WTC11 (cell line): ENCODE data around the gene HLA-DMA. TPM values are rescaled to one million over a fixed set of nuclear protein-coding genes. Genes with fewer than 3 reads are reported as not detected.

Experiments
- ATF1 ChIP-seq: sonication (generic); formaldehyde crosslinking; IDR thresholded peaks from 2 replicates; pipeline ENCODE4 v1.8.1; 2023; ENCODE audit warnings: mild to moderate bottlenecking, moderate library complexity, missing genetic modification reagents
- CDX4 ChIP-seq: fragments of 250-450 bp; sonication (Bioruptor Pico); IDR thresholded peaks from 2 replicates; pipeline ENCODE4 v1.9.0; 2021; ENCODE audit warnings: moderate library complexity, mild to moderate bottlenecking, inconsistent platforms, borderline replicate concordance
- CREB1 ChIP-seq: sonication (generic); formaldehyde crosslinking; IDR thresholded peaks from 2 replicates; pipeline ENCODE4 v1.8.0; 2023; ENCODE audit warnings: mild to moderate bottlenecking, missing genetic modification reagents
- E2F1 ChIP-seq: sonication (generic); formaldehyde crosslinking; IDR thresholded peaks from 2 replicates; pipeline ENCODE4 v1.8.0; 2022; ENCODE audit warnings: mild to moderate bottlenecking, missing genetic modification reagents
- ELF4 ChIP-seq: sonication (generic); formaldehyde crosslinking; IDR thresholded peaks from 2 replicates; pipeline ENCODE4 v1.8.1; 2022; ENCODE audit warnings: low read depth, mild to moderate bottlenecking, moderate library complexity, missing genetic modification reagents
- ESRRA ChIP-seq: sonication (generic); formaldehyde crosslinking; IDR thresholded peaks from 2 replicates; pipeline ENCODE4 v1.8.1; 2022; ENCODE audit warnings: mild to moderate bottlenecking, missing genetic modification reagents, borderline replicate concordance
- GRHL2 ChIP-seq: fragments of 250-450 bp; sonication (Bioruptor Pico); IDR thresholded peaks from 2 replicates; pipeline ENCODE4 v1.8.0; 2022; ENCODE audit warnings: mild to moderate bottlenecking, moderate library complexity; ENCODE audit not compliant: insufficient replicate concordance, severe bottlenecking
- GTF2I ChIP-seq: fragments of 250-450 bp; sonication (Bioruptor Pico); conservative IDR thresholded peaks from 2 replicates; pipeline ENCODE4 v1.4.0; 2021; ENCODE audit warnings: mild to moderate bottlenecking
- IRF2 ChIP-seq: sonication (generic); formaldehyde crosslinking; IDR thresholded peaks from 2 replicates; pipeline ENCODE4 v1.8.0; 2022; ENCODE audit warnings: low read depth, missing genetic modification reagents, borderline replicate concordance
- JAZF1 ChIP-seq: fragments of 250-450 bp; sonication (Bioruptor Pico); IDR thresholded peaks from 2 replicates; pipeline ENCODE4 v1.9.0; 2021; ENCODE audit warnings: moderate library complexity, mild to moderate bottlenecking, inconsistent platforms
- KAT7 ChIP-seq: sonication (generic); formaldehyde crosslinking; IDR thresholded peaks from 2 replicates; pipeline ENCODE4 v1.8.1; 2023; ENCODE audit warnings: missing genetic modification reagents, mild to moderate bottlenecking, borderline replicate concordance
- MAX ChIP-seq: sonication (generic); formaldehyde crosslinking; IDR thresholded peaks from 2 replicates; pipeline ENCODE4 v1.8.0; 2022; ENCODE audit warnings: mild to moderate bottlenecking, missing genetic modification reagents
- MLX ChIP-seq: sonication (generic); formaldehyde crosslinking; IDR thresholded peaks from 2 replicates; pipeline ENCODE4 v1.8.1; 2023; ENCODE audit warnings: mild to moderate bottlenecking, missing genetic modification reagents, moderate library complexity
- NR1H2 ChIP-seq: sonication (generic); formaldehyde crosslinking; IDR thresholded peaks from 2 replicates; pipeline ENCODE4 v1.9.0; 2021; ENCODE audit warnings: mild to moderate bottlenecking, moderate library complexity, missing genetic modification reagents
- NR3C1 ChIP-seq: sonication (generic); formaldehyde crosslinking; conservative IDR thresholded peaks from 2 replicates; pipeline ENCODE4 v1.8.1; 2023; ENCODE audit warnings: low read depth, mild to moderate bottlenecking, missing genetic modification reagents
- PRDM15 ChIP-seq: sonication (generic); formaldehyde crosslinking; IDR thresholded peaks from 2 replicates; pipeline ENCODE4 v1.8.0; 2022; ENCODE audit warnings: missing genetic modification reagents
- RORB ChIP-seq: fragments of 250-450 bp; sonication (Bioruptor Pico); IDR thresholded peaks from 2 replicates; pipeline ENCODE4 v1.9.0; 2021; ENCODE audit warnings: mild to moderate bottlenecking
- SMAD4 ChIP-seq: sonication (generic); formaldehyde crosslinking; IDR thresholded peaks from 2 replicates; pipeline ENCODE4 v1.8.0; 2022; ENCODE audit warnings: mild to moderate bottlenecking, missing genetic modification reagents
- SP1 ChIP-seq: sonication (generic); formaldehyde crosslinking; conservative IDR thresholded peaks from 2 replicates; pipeline ENCODE4 v1.8.1; 2022; ENCODE audit warnings: missing genetic modification reagents
- STAT6 ChIP-seq: sonication (generic); formaldehyde crosslinking; conservative IDR thresholded peaks from 2 replicates; pipeline ENCODE4 v1.8.1; 2023; ENCODE audit warnings: mild to moderate bottlenecking, low read depth, missing genetic modification reagents, moderate library complexity
- TEAD1 ChIP-seq: sonication (generic); formaldehyde crosslinking; IDR thresholded peaks from 2 replicates; pipeline ENCODE4 v1.8.0; 2022; ENCODE audit warnings: mild to moderate bottlenecking, missing genetic modification reagents
- TEAD4 ChIP-seq: sonication (generic); formaldehyde crosslinking; IDR thresholded peaks from 2 replicates; pipeline ENCODE4 v1.8.0; 2022; ENCODE audit warnings: mild to moderate bottlenecking, missing genetic modification reagents
- ZBTB21 ChIP-seq: sonication (generic); formaldehyde crosslinking; IDR thresholded peaks from 2 replicates; pipeline ENCODE4 v1.8.1; 2023; ENCODE audit warnings: mild to moderate bottlenecking, missing genetic modification reagents, borderline replicate concordance
- ZNF263 ChIP-seq: sonication (generic); formaldehyde crosslinking; IDR thresholded peaks from 2 replicates; pipeline ENCODE4 v1.8.1; 2022; ENCODE audit warnings: low read depth, mild to moderate bottlenecking, moderate library complexity, missing genetic modification reagents
- ZNF423 ChIP-seq: fragments of 250-450 bp; sonication (Bioruptor Pico); IDR thresholded peaks from 2 replicates; pipeline ENCODE4 v2.1.2; 2022; ENCODE audit warnings: mild to moderate bottlenecking, moderate library complexity
- ZNF512 ChIP-seq: sonication (generic); formaldehyde crosslinking; IDR thresholded peaks from 2 replicates; pipeline ENCODE4 v1.8.1; 2022; ENCODE audit warnings: missing genetic modification reagents, borderline replicate concordance
- ZSCAN18 ChIP-seq: fragments of 250-450 bp; sonication (Bioruptor Pico); IDR thresholded peaks from 2 replicates; pipeline ENCODE4 v2.1.2; 2022; ENCODE audit warnings: mild to moderate bottlenecking, moderate library complexity
- total RNA-seq: library from RNA; stranded (reverse); gene quantifications from 3 replicates; pipeline ENCODE4 v1.2.3, GENCODE V29; 2021

The HLA-DMA gene
- total RNA-seq, 1 experiment from 2014 or later = 6.6 TPM

GRCh38 chr6:32970413-32971241 lies 17.7 kb upstream of the HLA-DMA start (continued):
- TF ChIP-seq ZNF512 (CRISPR knock-in tag) = no peak
- no peak for TF ChIP-seq RORB
- no peak for TF ChIP-seq GTF2I
- no peak for TF ChIP-seq TEAD1 (CRISPR knock-in tag)
- no peak for TF ChIP-seq JAZF1 (CRISPR knock-in tag)
- TF ChIP-seq ZNF263 (CRISPR knock-in tag) = peak; percentile 97
- TF ChIP-seq CDX4 (CRISPR knock-in tag) = no peak
- TF ChIP-seq TEAD4 (CRISPR knock-in tag) = 0 out of 2 replicates have a peak, but pooled peaks have one; percentile 27
- TF ChIP-seq ZNF423 (CRISPR knock-in tag) = no peak
- TF ChIP-seq PRDM15 (CRISPR knock-in tag) = no peak
- no peak for TF ChIP-seq ZSCAN18 (CRISPR knock-in tag)
- no peak for TF ChIP-seq E2F1 (CRISPR knock-in tag)
- no peak for TF ChIP-seq ZBTB21 (CRISPR knock-in tag)
- no peak for TF ChIP-seq MAX (CRISPR knock-in tag)
- TF ChIP-seq ELF4 (CRISPR knock-in tag) = no peak; the same call in 1 of the 2 replicates
- TF ChIP-seq NR1H2 (CRISPR knock-in tag) = no peak
- no peak for TF ChIP-seq ATF1
- no peak for TF ChIP-seq NR3C1 (CRISPR knock-in tag)
- TF ChIP-seq KAT7 = no peak; the same call in 1 of the 2 replicates
- TF ChIP-seq GRHL2 (CRISPR knock-in tag) = no peak
- TF ChIP-seq SMAD4 = no peak
- TF ChIP-seq STAT6 (CRISPR knock-in tag) = no peak
- no peak for TF ChIP-seq IRF2 (CRISPR knock-in tag)
- TF ChIP-seq CREB1 (CRISPR knock-in tag) = no peak
- TF ChIP-seq SP1 (CRISPR knock-in tag) = no peak
- TF ChIP-seq MLX (CRISPR knock-in tag) = no peak
- no peak for TF ChIP-seq ESRRA (CRISPR knock-in tag)
